T follicular helper cell (primary cell): Measurements from ENCODE around the gene PLEKHA7.

ENCODE experiments used
- DNase-seq: peaks from one replicate; pipeline ENCODE4 v3.0.0-alpha.2; 2020; ENCODE audit warnings: low read depth

Gene PLEKHA7

DNA sequence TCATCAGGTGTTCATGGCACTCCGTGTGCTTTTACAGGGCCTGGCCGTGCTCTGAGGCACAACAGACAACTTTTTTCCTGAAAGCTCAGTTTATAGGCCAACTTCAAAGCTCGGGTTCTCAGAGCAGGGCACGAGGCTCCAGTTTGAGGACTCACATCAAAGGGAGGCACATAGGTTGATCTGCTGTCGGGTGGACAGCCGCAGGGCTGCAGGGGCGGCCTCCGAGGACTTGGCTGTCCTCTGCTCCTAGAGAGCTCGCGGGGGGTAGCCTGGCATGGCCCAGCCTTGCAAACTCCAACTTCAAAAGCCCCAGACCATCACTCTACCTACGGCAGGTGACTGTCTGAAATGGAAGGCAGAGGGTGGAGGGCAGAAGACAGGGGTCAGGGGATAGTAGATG is 244.2 kb downstream of the PLEKHA7 start:
- DNase-seq, result no peak

DNA sequence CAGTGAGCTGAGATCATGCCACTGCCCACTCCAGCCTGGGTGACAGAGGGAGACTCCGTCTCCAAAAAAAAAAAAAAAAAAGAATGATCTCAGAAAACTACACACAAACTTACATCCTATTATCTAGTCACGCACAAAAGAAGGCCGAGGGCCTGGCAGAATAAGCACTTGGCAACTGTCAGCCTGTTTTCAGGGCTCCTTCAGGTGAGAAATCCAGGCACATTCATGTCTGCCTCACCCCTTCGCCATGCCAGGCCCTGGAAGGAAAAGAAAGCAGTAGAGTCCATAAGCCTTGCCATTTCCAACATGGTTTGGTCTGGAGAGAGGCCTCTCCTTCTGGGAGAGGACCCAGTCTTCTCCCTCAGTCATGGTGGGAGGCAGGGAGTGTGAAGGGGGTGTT is 244.8 kb downstream of the PLEKHA7 start:
- DNase-seq, result no peak

DNA sequence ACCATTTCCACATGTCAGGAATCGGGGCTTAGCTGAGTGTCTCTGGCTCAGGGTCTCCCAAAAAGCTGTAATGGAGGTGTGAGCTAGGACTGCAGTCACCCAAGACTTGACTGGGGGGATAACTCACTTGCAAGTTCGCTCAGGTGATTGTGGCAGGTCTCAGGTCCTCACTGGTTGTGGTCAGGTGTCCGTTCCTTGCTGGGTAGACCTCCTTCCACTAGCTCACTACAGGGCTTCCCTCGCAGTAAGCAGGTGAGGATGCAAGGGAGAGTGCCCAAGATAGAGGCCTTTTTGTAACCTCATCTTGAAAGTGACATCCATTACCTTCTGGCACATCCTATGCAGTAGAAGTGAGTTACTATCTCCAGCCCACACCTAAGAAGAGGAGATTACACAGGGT is 246.3 kb downstream of the PLEKHA7 start:
- DNase-seq, result no peak

DNA sequence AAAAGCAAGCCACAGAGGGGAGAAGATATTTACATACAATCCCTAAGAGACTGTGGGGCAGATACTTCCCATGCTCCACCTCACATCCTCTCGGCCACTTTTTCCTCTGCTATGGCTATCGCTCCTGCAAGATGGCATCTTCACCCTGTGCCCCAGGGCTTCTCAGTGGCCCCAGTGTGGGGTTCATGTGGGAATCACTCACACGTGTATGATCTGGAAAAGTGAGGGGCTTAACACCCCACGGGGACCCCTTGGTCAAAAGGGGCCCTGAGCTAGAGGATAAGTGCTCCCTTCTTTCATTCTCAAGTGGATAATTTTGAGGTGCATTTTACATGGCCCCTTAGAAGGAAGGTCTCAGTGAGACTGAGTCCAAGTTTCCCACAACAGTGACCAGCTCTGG is 247.1 kb downstream of the PLEKHA7 start:
- DNase-seq, result no peak

DNA sequence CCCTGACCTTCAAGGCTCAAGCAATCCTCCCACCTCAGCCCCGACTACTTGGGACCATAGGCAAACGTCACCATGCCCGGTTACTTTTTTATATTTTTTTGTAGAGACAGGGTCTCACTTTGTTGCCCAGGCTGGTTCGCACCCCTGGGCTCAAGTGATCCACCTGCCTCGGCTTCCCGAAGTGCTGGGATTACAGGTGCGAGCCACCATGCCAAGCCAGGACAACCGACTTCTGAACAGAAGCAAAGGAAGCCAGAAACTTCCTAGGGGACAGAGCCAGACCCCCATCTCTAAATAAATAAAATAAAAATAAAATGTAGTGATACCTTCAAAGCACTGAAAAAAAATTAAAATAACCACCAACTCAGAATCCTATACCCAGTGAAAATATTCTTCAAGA is 249.3 kb downstream of the PLEKHA7 start:
- no peak for DNase-seq

DNA sequence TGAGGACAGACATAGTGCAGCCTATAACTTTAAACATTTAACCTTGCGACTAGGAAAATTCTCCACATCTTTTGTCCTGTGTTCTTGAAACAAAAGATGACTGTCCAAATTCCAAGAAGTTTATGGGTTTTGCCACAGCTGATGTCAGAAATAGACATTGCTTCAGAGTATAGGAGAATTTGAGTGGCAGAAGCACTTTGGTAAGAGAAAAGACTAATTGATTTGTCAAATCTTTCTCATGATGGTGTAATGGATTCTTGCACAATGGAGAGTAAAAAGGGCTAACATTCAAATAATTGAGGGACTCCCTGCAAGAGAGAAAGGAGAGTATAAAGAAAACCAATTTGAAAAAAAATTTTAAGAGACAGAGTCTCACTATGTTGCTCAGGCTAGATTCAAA is 250.5 kb downstream of the PLEKHA7 start:
- DNase-seq, result no peak

DNA sequence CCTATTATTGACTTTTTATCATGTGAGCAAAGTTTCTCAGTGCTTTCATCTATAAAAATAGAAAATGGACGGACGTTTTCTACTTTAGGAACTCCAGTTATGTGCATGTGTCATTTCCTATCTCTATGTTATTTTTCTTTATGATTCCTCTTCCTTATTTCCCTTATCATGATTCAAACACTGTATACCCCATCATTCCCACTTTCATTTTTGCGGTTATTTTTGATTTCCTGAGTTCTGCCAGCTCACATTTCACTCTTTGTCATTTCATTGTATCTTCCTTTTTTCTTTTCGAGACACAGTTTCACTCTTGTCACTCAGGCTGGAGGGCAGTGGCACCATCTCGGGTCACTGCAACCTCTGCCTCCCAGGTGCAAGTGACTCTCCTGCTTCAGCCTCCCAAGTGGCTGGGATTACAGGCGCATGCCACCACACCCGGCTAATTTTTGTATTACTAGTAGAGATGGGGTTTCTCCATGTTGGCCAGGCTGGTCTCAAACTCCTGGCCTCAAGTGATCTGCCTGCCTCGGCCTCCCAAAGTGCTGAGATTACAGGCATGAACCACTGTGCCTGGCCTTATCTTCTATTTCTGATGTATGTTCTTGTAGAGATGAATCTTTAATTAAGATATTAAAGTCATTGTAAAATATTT is 254.2 kb downstream of the PLEKHA7 start:
- no peak for DNase-seq

DNA sequence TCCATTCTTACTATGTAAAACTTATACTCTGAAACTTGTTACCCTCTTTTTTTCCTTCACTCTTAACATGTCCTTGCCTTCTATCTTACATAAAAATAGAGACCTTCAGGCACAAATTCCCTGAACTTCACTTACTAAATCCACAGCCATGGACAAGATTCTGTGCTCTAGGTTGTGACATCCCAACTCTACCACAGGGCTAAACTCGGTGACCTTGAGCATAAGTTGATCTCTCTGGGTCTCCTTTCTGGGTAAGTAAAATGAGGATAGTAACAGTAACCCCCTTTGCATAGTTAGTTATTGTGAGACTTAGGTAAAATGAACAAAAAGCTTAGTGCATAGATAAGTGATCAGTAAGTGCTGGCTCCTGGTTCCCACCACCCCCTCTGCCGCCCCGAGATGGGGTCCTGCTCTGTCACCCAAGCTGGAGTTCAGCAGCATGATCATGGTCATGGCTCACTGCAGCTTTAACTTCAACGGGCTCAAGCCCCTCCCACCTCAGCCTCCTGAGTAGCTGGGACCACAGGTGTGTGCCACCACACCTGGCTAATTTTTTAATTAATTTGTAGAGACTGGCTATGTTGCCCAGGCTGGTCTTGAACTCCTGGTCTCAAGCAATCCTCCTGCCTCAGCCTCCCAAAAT is 255.7 kb downstream of the PLEKHA7 start:
- no peak for DNase-seq

DNA sequence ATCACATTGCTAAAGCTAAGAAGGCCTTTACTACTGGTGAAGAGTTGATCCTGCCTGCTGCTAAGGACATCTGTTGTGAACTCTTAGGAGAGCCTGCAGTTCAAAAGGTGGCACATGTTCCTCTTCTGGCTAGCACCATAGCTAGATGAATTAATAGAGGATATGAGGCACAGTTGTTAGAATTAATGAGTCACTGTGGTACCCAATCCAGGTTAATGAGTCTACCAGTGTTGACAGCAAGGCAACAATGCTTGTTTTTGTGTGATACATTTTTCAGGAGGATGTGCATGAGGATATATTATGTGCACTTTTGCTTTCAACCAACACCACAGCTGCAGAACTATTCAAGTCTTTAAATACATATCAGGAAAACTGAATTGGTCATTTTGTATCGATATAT is 263.8 kb downstream of the PLEKHA7 start:
- no peak for DNase-seq

DNA sequence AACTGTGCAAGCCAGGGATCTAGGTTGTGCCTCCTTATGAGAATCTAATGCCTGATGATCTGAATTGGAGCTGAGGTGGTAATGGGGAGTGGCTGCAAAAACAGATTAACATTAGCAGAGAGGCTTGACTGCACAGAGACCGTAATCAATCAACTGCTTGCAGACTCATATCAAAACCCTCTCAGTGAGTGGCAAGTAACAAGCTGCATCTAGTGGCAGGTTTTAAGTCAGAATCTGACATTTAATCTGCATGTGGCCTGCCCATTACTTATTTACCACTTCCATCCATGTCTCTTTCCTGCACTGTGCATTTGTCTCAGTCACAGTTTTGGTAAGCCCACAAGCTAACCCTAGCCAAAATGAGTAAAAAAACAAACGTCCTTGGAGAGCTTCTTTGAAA is 264.5 kb downstream of the PLEKHA7 start:
- DNase-seq, result no peak

DNA sequence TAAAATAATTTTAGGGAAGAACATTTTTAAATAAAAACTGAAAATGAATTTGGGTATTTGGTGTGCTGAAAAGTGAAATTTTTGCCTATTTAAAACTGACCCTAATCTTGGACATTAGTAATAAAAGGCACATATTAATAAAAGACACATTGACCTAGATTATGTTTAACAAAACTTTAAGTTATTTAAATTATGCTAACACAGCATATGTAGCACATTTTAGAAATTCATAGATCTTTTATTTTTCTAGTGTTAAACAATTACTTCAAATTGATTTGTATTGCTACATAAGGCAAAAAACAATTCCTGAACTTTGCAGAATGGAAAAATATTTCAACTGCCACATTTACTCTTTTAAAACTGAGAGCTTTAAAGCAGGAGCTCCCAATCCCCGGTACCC is 265.1 kb downstream of the PLEKHA7 start:
- DNase-seq, result no peak

DNA sequence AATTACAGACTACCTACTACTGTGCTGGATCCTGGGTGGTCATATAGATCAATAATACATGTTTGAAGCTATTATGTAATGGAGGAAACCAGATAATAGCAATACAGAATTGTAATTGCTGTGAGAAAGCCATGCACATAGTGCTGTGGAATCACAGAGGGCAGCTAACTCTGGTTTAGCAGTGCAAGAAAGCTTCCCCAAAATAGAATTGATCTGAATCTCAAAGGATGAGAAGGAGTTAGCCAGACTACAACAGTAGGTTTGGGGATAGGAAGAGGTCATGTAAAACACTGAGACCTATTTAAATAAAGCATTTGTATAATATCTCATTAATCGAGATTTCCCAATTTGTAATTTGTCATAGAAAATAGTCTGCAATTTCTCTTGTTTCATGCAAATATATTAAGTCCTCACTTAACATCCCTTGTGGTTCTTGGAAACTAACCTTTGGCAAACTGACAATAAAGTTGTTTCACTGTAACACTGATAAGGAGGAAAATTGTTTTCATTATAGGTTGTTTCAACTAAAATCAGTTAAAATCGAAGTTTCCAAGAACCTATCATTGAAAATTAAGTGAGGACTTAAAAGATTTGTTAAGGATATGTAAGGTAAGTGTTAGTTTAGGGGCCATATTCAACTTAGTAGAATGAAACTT is 268.1 kb downstream of the PLEKHA7 start:
- no peak for DNase-seq

DNA sequence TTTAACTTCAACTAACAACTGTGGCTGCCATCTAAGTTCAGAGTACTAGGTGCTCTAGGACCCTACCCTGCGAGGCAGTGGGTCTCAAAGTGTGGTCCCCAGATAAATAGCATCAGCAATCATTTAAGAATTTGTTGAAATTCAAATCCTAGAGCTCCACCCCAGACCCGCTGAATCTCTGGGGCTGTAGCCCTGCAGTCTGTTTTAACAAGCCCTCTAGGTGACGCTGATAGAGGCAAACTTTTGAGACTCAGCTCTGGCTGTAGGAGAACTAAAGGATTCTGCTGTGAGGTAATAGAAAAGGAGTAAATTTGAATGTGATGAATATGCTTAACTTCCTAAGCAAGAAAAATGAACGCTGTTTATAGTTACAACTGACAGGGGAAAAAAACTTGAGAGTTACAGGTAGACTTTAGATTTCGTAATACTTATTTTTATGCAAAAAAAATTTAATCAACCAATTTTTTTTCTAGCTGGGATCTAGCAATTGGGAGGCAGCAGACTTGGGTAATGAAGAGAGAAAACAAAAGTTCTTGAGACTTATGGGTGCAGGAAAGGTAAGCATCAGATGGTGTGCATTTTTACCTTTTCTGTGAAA is 270.0 kb downstream of the PLEKHA7 start:
- DNase-seq, result no peak

DNA sequence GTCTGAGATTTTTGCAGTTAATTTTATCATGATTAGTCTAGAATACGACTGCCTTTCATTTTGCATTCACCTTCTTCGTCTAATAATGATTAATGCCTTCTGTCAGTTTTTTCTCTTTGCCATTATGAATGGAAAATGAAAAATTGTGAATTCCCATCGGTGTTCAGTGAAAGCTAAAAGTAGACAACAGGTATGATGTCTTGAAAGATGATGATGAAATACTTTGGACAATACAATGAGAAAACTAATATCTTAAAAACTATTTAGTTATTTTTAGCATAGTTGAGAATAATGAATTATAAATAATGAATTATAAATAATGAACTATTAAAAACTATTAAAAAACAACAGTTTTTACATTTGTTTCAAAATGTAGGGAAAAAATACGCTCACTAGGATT is 270.7 kb downstream of the PLEKHA7 start:
- DNase-seq, result no peak

DNA sequence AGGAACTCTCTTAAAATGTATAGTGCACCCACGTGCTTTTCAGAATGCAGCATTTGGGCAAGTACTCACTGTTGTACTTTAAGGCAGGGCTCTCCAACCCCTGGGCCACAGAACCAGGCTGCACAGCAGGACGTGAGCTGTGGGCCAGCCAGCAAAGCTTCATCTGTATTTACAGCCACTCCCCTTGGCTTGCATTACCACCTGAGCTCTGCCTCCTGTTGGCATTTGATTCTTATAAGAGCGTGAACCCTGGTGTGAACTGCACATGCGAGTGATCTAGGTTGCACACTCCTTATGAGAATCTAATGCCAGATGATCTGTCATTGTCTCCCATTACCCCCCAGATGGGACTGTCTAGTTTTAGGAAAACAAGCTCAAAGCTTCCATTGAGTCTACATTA is 272.7 kb downstream of the PLEKHA7 start:
- DNase-seq, result no peak

DNA sequence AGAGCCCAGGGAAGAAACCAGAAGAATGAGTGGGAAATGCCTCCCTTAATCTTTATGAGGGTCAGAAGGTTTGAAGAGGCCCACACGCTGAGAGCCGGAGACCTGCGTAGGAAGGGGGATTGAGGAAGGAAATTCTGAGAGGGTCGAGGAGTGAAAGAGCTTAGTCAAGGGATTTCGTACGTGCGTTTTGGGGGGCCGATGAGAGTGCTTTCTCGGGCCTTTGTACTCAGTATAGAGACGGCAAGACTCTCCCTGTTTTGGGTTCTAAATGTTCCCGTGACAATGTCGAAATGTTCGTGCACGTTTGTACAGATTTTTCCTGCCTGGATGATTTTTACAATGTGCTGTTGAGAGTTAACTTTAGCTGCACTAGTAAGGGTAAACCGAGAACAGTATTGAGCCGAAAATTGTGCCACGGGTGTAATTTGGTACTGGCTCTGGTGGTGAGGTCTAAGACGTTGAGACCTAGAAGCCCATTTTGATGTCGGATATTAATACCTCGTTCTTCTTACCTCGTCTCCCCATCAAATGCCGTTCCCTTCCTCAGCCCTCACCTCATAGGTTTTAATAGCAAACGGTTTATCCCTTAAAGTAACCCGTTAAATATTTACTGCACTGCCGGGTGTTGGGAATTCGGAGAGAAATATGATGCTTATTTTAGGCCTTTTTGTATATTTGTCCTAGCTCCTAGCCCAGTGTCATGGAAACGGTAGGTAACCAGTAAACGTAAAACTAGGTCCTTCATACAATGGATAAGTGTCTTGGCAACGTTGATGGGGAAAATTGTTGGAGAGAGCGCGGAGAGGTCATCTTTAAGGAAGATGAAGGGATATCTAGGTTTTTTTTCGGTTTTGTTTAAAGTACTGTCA is 275.0 kb downstream of the PLEKHA7 start:
- DNase-seq, result no peak

DNA sequence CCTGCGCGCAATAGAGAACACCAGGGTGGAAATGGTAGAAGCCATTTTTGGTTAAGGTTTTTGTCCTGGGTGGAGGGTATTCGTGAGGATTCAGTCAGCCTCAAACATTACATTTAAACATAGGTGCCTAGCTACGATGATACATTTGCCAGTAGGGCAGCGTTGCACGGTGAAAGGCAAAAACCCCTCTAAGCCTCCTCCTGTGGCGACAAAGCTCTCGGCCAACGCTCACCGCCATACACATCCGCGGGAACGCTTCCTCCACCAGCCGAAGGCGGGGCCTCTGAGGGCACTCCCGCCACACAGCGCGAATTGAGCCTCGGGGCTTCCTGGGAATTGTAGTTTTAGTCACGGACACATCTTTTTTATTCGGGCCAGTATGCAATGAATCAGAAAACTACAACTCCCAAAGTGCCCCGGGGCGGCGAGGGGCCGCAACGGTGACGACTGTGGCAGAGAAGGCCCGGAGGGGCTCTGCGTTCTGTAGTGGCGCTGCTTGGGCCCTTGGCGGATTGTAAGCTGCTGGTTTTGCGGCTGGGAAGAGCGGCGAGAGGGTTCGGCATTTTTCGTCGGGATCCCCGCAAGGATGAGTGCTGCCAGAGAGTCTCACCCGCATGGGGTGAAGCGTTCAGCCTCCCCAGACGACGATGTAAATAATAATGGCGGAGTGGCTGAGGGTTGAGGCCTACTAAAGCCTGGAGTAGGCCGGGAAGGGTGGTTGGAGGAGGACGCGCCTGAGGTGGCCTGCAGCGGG is 275.8 kb downstream of the PLEKHA7 start, which contains the start of gene C11orf58:
Gene C11orf58, plus strand, starts transcription at position 455 of the 754 bp plus-strand sequence. Its CDS starts 132 bp downstream, at position 587.
- DNase-seq, result peak; percentile 94

DNA sequence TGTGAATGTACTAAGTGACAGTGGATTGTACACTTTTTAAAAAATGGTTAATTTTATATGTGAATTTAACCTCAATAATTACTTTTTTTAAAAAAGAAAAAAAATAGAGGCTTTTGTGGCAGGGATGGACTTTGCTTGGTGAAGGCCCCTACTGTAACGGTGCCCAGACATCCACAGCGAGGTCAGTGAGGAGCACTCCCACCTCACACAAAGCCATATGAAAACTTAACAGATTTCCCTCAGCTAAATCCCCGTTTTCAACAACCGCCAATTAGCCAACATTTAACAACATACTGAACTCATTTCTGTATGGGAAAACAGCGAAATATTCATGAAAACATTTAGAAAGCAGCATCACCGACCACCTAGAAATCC is 276.4 kb downstream of the PLEKHA7 start:
- no peak for DNase-seq
